ENCODE measurements around the gene PTPRR. TPM values are rescaled to one million over a fixed set of nuclear protein-coding genes. Genes with fewer than 3 reads are reported as not detected.

The PTPRR gene
- total and polyA plus RNA-seq, 2 of the 13 experiments (the other 11 are each of a cell fraction or from before 2014, with no cell fraction given) = not detected

DNA sequence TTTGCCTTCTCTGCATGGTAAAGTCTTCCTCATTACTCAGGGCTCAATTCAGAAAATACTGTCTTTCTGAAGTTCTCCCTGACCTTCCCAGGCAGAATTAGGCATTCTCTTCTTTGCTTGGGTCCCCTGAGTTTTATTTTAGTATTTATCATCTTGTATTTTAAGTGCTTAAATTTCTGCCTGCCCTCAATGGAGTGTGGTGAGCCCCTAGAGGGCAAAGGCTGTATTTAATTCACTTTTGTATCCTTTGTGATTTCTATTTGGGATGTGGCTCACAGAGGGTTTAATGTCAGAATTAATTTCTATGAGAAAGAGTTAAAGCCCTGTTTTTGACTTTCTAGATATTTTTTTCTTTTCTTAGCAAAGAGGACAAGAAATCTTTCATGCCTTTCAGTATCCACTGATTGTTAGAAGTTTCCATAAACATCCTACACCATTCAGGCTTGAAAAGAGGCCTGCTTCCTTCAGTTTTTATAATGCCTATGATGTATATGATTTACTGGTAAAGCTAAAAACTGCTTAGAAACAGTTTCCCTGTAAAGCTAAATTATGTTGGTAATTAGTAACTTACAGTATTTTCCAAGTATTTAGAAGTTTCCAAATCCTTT is 227.8 kb downstream of the PTPRR start:
- no peaks in the 10 kb centered on the region for H3K79me2 ChIP-seq (ENCODE audit: insufficient read depth, low read length)
- H3K27ac ChIP-seq (ENCODE audit: extremely low read length, insufficient read depth, low read length) = no peak overlapping the region
- BruUV-seq (replicated peaks) = no TSS peak
- no peak for FAIRE-seq
- no peaks in the 10 kb centered on the region for H3K36me3 ChIP-seq (replicated peaks in 1 of 2; ENCODE audit: control insufficient read depth in 1 of 2, insufficient read depth in 2 of 2, low read length in 2 of 2)
- H3K9me3 ChIP-seq (ENCODE audit: low read length) = no peaks in the 10 kb centered on the region
- H3K27me3 ChIP-seq (ENCODE audit: control insufficient read depth in 1 of 2, insufficient read depth in 2 of 2, low read length in 2 of 2) = no peaks in the 10 kb centered on the region; a peak in 1 of 5 replicates
- H3K4me1 ChIP-seq (ENCODE audit: insufficient read depth, low read length) = no peaks in the 10 kb centered on the region
- no peak for DNase-seq (ENCODE audit: low spot score)
- no peak overlapping the region for H3K9ac ChIP-seq (ENCODE audit: insufficient read depth, low read depth, low read length)
- H4K20me1 ChIP-seq (ENCODE audit: insufficient read depth, low read length) = no peaks in the 10 kb centered on the region
- in situ Hi-C loops (cut with HindIII; ENCODE audit: extremely low pct_ligation_motif_present, low pct_unique_long_range_greater_than_20kb) (no loop called here), intact Hi-C loops (cut with micrococcal nuclease; ENCODE audit: unreplicated experiment) (no loop called here)
- H2AFZ ChIP-seq (ENCODE audit: low read length) = no peak overlapping the region
- H3K4me3 ChIP-seq (replicated peaks in 1 of 3; ENCODE audit: insufficient read depth in 1 of 3, low read depth in 2 of 3, low read length in 3 of 3) = no peak overlapping the region
- ChIA-PET CTCF (ENCODE audit: low intra/inter-chr PET ratio, low total read pairs) (no interaction called here), POLR2A (no interaction called here)
- H3K4me2 ChIP-seq (ENCODE audit: low read depth, low read length) = no peak overlapping the region
- ATAC-seq = no peak
- TF ChIP-seq ZNF780A (CRISPR knock-in tag; IDR thresholded peaks at IDR 0.05) (no peak), TBX3 (IDR thresholded peaks at IDR 0.05; ENCODE audit: borderline replicate concordance) (no peak), ZFP41 (CRISPR knock-in tag; IDR thresholded peaks at IDR 0.05; ENCODE audit: borderline replicate concordance) (no peak), BORCS8-MEF2B (CRISPR knock-in tag; IDR thresholded peaks at IDR 0.05) (no peak), ZNF292 (CRISPR knock-in tag; IDR thresholded peaks at IDR 0.05; ENCODE audit: borderline replicate concordance, low read depth) (no peak), MLLT10 (CRISPR knock-in tag; IDR thresholded peaks at IDR 0.05) (no peak), RXRA (CRISPR knock-in tag; IDR thresholded peaks at IDR 0.05) (no peak), ZNF800 (CRISPR knock-in tag; IDR thresholded peaks at IDR 0.05) (no peak), POLR2G (IDR thresholded peaks at IDR 0.05; ENCODE audit: low read depth, low read length) (no peak), ZNF225 (CRISPR knock-in tag; IDR thresholded peaks at IDR 0.05) (no peak), PAX8 (CRISPR knock-in tag; IDR thresholded peaks at IDR 0.05; ENCODE audit: borderline replicate concordance) (no peak), IKZF4 (CRISPR knock-in tag; IDR thresholded peaks at IDR 0.05; ENCODE audit: borderline replicate concordance, low read depth, not compliant biosample characterization) (no peak), MYNN (CRISPR knock-in tag; IDR thresholded peaks at IDR 0.05; ENCODE audit: low read depth) (no peak), ZNF282 (IDR thresholded peaks at IDR 0.05; ENCODE audit: partially characterized antibody) (no peak), ZNF709 (CRISPR knock-in tag; IDR thresholded peaks at IDR 0.05) (no peak), MTA3 (CRISPR knock-in tag; IDR thresholded peaks at IDR 0.05) (no peak), ZNF569 (CRISPR knock-in tag; IDR thresholded peaks at IDR 0.05; ENCODE audit: borderline replicate concordance) (no peak)
- TF ChIP-seq, protein P1, sequence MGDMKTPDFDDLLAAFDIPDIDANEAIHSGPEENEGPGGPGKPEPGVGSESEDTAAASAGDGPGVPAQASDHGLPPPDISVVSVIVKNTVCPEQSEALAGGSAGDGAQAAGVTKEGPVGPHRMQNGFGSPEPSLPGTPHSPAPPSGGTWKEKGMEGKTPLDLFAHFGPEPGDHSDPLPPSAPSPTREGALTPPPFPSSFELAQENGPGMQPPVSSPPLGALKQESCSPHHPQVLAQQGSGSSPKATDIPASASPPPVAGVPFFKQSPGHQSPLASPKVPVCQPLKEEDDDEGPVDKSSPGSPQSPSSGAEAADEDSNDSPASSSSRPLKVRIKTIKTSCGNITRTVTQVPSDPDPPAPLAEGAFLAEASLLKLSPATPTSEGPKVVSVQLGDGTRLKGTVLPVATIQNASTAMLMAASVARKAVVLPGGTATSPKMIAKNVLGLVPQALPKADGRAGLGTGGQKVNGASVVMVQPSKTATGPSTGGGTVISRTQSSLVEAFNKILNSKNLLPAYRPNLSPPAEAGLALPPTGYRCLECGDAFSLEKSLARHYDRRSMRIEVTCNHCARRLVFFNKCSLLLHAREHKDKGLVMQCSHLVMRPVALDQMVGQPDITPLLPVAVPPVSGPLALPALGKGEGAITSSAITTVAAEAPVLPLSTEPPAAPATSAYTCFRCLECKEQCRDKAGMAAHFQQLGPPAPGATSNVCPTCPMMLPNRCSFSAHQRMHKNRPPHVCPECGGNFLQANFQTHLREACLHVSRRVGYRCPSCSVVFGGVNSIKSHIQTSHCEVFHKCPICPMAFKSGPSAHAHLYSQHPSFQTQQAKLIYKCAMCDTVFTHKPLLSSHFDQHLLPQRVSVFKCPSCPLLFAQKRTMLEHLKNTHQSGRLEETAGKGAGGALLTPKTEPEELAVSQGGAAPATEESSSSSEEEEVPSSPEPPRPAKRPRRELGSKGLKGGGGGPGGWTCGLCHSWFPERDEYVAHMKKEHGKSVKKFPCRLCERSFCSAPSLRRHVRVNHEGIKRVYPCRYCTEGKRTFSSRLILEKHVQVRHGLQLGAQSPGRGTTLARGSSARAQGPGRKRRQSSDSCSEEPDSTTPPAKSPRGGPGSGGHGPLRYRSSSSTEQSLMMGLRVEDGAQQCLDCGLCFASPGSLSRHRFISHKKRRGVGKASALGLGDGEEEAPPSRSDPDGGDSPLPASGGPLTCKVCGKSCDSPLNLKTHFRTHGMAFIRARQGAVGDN (CRISPR knock-in tag; IDR thresholded peaks at IDR 0.05) = no peak

Measured in HepG2 (cell line).